Measurements from ENCODE around the gene PPFIBP2.

Gene PPFIBP2

DNA sequence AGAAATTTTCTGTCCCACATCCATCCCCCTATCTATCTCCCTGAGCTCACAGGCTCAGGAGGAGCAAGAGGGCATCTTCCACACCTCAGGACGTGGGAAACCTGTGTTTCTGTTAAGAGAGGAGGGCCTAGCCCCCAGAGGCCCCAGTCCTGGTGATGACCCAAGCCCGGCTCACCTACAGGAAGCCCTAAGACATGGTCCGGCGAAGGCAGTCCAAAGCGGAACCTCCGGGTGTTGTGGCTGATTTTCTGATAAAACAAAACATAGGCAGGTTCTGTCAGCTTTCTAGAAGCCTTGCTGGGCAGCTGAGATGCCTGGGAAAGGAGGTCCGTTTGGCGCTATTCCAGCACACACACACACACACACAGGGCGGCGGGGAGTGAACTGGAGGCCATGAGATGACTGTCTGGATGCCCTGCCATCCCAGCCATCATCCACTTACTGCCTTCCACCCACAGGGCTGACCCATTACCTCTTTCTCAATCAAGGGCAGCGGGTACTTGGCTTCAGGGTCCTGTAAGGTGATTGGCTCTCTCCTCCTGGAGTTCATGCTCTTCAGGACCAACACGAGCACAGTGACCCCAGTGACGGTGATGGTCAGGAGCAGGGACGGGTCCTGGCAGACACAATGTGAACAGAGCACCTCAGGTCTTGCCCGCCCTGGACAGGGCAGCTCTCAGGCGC is 158.6 kb downstream of the PPFIBP2 start:
- no peak for DNase-seq

DNA sequence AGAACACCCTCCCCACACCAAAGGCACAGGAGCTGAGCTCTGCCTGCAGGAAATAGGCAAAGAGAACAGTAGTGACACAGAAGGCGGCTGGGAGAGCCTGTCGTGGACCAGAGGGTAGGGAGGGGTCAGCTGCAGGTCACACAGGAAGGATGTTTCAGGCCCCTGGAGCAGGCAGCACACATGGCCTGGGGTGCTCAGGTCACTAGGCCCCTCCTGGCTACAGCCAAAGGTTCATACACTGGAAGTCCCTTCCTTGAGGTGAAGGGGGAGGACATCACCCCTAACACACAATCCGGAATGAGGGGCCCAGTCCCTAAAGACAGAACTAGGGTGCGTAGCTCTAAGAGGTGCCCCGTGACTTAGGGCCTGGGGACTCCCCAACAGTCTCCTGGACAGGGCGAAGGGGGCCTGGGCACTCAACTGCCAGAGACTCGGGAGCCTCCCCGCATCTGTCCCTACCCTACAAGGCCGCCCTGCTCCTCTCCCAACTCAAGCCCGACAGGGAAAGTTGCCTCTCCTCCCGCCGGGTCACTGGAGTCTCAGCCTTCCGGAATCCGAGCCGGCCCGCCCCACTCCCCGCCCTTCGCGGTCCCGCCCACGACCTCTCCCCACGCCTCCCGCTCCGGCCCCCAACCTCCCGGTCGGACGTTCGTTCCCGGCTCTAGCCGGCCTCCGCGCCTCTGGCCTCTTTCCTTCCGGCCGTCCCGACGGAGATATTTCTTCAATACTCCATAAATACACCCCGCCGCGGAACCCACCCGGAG is 159.3 kb downstream of the PPFIBP2 start, which contains the start of gene CYB5R2:
CYB5R2 (minus strand) TSS at position 541 of the 764 bp plus-strand sequence. CDS start 675 bp downstream, outside the sequence.
- DNase-seq, result no peak

DNA sequence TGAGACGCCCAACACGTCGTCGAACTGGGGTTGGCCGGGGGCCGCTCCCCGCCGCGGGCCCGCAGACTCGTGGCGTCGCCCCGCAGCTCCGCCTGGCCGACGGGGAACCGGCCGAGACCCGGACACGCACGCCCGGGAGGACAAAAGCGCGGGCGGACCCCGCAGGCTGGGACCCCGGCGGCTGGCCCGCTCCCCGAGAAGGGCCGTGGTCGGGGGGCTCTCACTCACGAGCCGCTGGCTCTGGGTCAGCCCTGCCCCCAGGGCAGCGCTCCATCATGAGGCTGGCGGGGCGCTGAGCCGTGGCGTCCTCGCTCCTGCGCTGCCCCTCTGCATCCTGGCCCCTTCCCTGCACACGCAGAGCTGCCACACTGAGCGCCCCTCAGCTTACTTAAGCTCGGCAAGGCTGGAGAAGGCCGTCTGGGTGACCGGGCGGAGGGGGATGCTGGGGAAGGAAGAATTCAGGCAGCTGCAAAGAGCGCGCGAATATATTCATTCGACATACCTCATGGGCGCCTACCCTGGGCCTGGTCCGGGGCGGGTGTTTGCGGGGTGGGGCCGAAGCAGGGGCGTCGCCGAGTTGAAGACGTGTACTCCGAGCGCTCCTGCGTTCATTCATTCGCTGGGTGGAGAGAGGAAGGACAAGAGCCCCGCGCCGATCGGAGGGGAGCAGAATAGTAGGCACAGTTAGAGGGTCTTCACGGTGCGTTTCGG is 160.1 kb downstream of the PPFIBP2 start:
- DNase-seq, result peak; percentile 12

DNA sequence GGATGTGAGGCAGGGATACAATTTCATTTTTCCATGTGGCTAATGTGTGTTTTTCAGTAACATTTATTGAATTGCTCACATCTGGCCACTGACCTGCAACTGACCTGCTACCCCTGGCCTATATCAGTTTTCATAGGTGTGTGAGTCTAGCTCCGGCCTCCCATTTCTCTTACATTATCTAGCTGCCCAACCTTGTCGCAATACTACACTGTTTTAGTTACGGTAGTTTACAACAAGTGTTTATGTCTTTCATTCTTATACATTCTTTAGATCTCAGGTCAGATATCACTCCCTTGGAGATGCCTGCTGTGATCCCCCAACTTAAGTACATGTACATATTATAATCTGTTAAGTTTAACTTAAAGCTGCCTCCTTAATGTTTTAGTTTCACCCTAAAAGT is 161.8 kb downstream of the PPFIBP2 start:
- DNase-seq, result no peak

DNA sequence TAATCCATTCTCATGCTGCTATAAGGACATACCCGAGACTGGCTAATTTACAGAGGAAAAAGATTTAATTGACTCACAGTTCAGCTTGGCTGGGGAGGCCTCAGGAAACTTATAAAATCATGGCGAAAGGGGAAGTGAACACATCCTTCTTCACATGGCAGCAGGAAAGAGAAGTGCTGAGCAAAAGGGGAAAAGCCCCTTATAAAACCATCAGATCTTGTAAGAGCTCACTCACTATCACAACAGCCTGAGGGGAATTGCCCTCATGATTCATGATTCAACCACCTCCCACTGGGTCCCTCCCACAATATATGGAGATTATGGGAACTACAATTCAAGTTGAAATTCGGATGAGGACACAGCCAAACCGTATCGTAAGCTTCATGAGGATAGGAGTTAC is 163.3 kb downstream of the PPFIBP2 start:
- DNase-seq, result no peak

DNA sequence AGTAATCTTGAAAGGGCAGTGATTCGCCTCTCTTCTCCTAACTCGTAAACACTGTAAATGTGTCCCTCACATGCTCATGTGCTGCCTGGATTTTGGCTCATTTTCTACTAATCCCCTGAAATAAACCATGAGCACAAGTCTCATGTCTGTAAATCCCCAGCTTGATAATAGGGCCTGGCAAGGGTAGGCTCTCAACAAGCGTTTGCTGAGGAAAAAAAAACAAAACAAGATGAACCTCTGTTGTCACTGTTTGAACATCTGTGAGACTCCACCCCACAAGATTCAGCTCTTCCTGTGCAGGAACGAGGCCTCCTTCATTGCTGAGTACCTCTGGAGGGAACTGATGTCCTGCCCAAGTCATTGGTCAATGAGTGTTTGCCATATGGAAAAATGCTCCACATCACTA is 164.0 kb downstream of the PPFIBP2 start:
- DNase-seq, result no peak

DNA sequence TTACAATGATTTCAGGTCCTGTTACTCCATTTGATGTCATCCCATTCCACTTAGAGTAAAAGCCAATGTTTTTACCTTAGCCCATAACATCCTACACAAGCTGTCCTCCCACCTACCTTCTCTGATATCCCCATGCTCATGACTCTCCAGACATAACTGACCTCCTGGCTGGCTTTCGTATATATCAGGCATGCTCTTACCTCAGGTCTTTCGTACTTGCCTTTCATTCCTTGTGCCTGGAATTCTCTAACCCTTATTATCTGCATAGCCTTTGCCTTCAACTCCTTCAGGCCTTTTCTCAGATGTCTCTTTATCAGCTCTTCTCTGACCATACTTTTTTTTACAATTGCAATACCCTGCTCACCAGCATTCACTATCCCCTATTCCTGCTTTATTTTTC is 169.8 kb downstream of the PPFIBP2 start:
- no peak for DNase-seq

DNA sequence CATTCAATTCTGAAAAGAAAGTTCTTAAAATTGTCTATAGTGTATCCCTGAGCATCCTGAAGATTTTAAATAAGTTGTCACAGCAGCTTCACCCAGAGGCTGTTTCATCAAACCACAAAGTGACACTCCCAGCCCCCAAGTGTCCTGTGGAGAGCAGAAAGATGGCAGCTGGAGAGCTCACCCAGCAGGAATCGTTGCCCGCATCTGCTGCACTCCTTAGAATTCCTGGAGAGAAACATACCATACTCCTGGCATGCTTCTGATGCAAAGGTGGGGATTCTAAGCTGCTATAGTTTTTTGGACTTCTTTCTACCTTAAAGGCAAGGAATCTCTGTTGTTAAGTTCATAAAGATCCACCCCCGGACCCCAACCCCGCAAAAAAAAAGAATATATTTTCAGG is 173.0 kb downstream of the PPFIBP2 start:
- DNase-seq, result no peak

DNA sequence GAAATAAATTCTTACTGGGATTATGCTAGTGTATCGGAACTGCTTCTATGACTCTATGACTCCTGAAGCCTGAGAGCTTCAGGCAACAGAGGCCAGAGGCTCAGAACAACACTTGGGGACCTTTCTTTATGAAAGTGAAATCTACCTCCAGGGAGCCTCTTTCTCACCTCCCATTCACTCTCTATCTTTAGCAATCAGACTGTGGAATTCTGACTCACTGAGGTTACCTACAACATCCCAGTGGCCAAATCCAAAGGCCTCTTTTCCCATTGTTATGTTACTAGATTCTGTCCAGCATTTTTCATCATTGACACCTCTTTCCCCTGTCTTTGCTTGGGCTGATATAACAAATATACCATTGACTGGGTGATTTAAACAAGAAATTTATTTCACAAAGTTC is 173.6 kb downstream of the PPFIBP2 start:
- DNase-seq, result no peak

DNA sequence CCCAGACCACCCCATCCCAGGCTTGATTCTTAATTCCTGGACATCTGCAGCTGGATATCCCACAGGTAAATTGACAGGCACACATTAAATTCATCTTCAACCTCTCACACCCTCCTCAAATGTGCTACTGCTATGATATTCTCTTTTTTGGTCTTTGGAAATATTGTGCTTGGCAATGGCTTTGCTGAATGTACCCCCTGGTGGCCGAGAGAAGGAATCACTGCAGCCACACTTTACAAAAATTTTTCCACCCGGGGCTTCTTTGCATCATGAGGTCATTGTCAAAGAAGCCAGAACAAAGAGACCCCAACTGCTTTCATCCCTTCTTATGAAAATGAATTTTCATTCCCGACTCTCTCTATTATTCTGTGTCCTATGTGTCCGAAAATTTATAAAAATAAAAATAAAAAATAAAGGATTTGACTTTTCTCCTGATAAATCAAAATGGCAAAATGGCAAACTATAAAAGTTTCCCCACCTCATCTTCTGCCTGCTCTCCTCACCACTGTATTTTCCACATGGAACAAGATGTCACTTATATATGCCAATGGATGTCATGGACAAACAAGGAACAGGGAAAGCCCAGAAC is 174.5 kb downstream of the PPFIBP2 start:
- no peak for DNase-seq

DNA sequence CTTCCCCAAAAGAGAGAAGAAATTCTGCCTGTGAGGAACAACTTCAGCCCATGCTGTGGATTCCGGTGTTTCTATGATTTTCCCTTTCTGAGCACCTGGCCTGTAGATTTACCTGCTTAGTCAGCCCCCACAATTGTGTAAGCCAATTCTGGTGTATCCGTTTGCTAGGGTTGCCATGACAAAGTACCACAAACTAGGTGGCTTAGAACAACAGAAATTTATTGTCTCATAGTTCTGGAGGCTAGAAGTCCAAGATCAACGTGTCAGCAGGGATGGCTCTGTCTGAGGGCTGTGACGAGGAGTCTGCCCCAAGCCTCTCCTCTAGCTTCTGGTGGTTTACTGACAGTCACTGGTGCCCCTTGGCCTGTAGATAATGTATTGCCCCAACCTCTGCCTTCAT is 175.4 kb downstream of the PPFIBP2 start:
- no peak for DNase-seq

DNA sequence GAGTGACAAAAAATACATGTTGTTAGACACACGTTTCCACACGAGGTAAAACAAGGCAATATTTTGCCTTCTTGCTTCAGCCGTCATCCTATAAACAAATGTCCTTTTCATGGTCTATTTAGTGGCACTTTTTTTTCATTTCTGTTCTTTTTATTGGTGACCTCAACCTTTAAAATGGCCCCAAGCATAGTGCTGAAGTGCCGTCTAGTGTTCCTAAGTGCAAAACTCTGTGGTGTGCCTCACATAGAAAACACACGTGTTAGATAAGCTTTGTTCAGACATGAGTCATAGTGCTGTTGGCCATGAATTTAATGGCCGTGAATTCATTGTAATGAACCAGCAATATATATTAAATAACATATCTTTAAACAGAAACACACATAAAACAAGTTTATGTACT is 176.8 kb downstream of the PPFIBP2 start:
- DNase-seq, result no peak

DNA sequence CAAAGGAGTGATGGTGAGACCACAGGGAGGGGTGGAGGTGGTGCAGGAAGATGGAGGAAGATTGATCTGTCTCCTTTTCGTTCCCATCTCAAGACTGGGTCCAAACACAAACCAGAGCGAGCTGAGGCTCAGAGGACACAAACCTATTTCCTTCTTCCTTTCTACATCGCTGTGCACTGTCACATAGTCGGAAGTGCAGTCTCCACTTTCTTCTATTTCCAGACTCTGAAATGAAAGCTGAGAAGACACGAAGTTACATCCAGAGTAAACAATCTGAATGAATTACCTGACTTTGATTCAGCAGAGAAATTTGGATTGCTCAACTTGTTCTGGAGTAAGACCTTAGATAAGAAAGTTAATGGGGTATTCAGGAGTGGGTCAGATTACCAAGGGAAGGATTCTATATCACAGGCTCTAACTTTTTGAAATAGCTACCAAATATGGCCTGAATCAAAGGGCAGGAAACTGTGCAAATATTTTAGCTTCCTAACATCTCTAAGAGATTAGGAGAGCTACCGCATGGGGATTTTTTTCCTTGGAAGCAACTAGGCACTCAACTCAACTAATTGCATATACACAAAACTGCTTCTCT is 178.1 kb downstream of the PPFIBP2 start:
- no peak for DNase-seq

DNA sequence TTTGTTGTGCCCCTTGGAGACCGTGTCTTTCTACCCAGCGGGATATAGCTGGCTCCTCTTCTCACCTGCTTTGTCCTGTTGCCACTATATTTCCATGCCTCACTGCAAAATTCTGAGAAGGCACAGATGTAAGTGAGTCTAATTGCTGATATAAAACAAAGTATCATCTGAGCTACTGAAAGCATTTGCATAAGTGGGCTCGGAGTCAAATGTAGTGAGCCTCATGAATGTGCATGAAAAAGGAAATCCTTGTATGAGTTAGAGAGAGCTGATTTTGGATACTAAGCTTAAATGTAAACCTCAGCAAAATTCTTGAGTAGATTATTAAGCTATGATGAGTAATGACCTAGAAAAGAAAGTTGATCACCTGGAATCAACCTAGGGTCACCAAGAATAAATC is 178.6 kb downstream of the PPFIBP2 start:
- DNase-seq, result no peak

DNA sequence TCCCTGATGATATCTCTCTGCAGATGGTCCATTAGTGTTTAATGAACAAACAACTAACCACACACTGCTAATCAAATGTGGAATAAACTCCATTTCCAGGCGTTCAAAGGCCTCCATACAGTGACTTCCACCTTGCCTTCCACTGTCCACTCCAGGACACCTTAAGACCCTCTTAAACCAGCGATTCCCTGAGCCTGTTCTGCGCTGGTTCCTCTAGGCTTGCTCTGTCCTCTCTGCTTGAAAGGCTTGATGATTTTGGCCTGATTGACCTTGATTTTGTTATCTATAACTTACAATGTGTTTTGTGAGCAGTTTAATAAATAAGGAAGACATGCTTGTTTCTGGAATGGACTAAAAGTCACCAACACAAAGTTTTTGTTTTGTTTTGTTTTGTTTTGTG is 180.4 kb downstream of the PPFIBP2 start:
- no peak for DNase-seq

DNA sequence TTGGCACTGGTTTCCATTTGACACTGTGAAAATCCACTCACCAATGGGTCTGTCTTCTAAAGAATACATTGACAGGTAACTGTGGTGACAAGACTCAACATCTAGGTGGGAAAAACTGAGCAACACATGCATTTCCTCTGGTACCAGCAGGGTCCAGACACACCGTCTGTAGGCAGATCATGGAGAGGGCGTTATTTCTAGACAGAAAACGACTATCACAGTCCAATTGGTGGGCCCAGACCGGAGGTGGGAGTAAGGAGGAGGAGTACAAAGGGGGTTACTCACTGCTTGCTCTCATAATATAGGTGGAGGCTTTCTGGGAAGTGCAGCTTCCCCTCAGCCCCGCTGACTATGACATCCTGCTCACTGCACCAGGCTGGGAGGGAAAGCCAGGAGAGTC is 182.6 kb downstream of the PPFIBP2 start:
- no peak for DNase-seq
